Duodenal mucosa (tissue), 2 donors: Measurements from ENCODE around the gene TEX2.
"Not testable (repeated sequence)": the region's sequence is repeated elsewhere in the genome, so short reads cannot be mapped to it uniquely, and the experiment has no call there.

Experiments
- H3K27ac ChIP-seq: one replicate; pipeline ENCODE4 v1.7.0; 2013; ENCODE audit warnings: low read depth, low read length
- H3K27me3 ChIP-seq, 2 donors: one replicate each; pipeline ENCODE4 v1.7.0; 2013; ENCODE audit warnings: low read length in 2 of 2, control low read depth in 1 of 2; ENCODE audit not compliant: insufficient read depth in 2 of 2, control insufficient read depth in 1 of 2
- H3K36me3 ChIP-seq, 2 donors: one replicate each; pipeline ENCODE4 v1.7.0; 2013; ENCODE audit warnings: low read length in 2 of 2, control low read depth in 1 of 2; ENCODE audit not compliant: insufficient read depth in 2 of 2, control insufficient read depth in 1 of 2
- H3K4me1 ChIP-seq, 2 donors: one replicate each; pipeline ENCODE4 v1.7.0; 2013; ENCODE audit warnings: low read length in 2 of 2, control low read depth in 1 of 2; ENCODE audit not compliant: insufficient read depth in 2 of 2, control insufficient read depth in 1 of 2
- H3K4me3 ChIP-seq, 2 donors: one replicate each; pipeline ENCODE4 v1.7.0; 2013; ENCODE audit warnings: low read length in 2 of 2, low read depth in 1 of 2
- H3K9ac ChIP-seq, 2 donors: one replicate each; pipeline ENCODE4 v1.7.0; 2013; ENCODE audit warnings: low read length in 2 of 2, low read depth in 1 of 2
- H3K9me3 ChIP-seq, 2 donors: one replicate each; pipeline ENCODE4 v1.7.0; 2013; ENCODE audit warnings: low read length in 2 of 2, control low read depth in 1 of 2; ENCODE audit not compliant: control insufficient read depth in 1 of 2

TEX2 gene

DNA sequence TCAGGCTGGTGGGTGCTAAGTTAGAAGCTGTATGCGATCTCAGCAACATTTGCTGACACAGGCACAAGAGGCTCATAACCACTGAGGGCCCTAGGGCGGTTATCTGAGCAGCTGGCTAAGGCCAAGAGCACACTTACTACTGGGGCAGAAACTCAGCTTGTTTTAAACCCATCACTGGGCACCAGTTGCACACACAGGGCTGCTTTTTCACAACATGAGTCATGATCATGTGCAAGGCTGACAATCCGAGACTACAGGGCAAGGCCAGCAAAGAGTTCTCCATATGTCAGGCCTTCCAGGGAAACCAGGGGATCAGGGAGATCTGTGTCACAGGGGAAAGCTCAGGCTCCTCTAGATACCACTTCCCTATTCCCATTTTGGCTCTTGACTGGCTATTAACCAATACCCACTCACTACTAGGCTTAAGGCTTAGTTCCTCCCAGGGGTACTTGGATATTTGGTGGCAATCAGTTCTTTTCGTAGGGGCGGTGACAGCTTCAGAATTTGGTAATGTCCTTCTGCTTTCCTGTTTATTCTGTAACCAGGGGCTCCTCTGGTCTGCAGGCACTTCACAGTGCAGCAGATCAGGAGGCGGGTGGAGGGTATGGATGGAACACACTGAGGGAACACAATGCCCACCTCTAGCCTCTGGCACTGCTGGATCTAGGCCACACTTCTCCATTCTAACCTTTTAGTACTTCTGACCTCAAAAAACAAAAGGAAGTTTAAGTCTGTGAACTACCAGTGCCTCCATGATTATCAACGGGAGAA is 88.2 kb downstream of the TEX2 start:
- Histone ChIP-seq H3K36me3 (peaks cover 19 to 46% of the 10 kb centered on the region in 2 donors), H3K27me3 (no peaks in the 10 kb centered on the region), H3K9ac (no peak overlapping the region), H3K4me3 (no peak overlapping the region), H3K9me3 (no peaks in the 10 kb centered on the region), H3K27ac (no peak overlapping the region), H3K4me1 (no peaks in the 10 kb centered on the region)

GRCh38 chr17:64173646-64174045 is 89.4 kb downstream of the TEX2 start:
- Histone ChIP-seq H3K9me3 (no peaks in the 10 kb centered on the region), H3K9ac (no peak overlapping the region), H3K27ac (no peak overlapping the region), H3K4me3 (no peak overlapping the region), H3K36me3 (peaks cover 21 to 49% of the 10 kb centered on the region in 2 donors), H3K4me1 (no peaks in the 10 kb centered on the region), H3K27me3 (no peaks in the 10 kb centered on the region)

DNA sequence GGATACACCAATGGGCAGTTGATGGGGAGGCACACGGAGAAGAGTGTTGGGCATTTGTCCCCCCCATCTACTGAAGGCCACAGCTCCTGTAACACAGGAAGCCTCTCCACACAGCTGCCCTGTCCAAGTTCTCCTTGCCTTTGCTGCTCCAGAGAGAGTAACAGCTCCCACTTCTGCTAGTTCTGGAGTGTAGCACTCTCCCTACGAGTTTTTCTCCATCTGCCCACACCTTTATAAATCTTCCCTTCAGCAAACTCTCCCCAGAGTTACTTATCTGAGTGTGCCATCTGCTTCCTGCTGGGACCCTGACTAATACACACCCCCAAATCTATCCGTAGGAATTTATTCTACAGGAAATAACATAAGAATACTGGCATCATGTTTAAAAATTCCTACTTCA is 90.5 kb downstream of the TEX2 start:
- Histone ChIP-seq H3K27ac (no peak overlapping the region), H3K27me3 (no peaks in the 10 kb centered on the region), H3K36me3 (peaks cover 21 to 49% of the 10 kb centered on the region in 2 donors), H3K9ac (no peak overlapping the region), H3K9me3 (no peaks in the 10 kb centered on the region), H3K4me3 (no peak overlapping the region), H3K4me1 (no peaks in the 10 kb centered on the region)

DNA sequence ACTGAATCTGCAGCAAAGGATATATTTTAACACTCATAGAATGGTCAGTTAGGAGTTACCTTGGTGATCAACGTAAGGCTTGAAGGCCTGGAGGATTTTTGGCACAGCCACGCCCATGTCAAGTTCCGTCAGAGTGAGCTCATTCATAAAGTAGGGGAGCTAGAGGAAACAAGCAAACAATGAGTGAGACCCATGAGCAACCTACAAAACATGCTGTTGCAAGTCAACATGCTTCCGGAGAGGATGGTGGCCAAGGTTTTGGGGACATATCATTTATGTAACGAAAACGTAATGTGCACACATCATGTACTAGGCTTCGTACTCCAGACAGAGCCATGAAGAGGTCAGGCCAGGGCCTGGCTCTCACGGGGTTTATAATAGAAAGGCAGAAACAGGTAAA is 92.0 kb downstream of the TEX2 start:
- H3K4me3 ChIP-seq: no peak overlapping the region
- no peaks in the 10 kb centered on the region for H3K4me1 ChIP-seq
- H3K27me3 ChIP-seq: no peaks in the 10 kb centered on the region
- no peaks in the 10 kb centered on the region for H3K9me3 ChIP-seq
- H3K36me3 ChIP-seq: peaks cover 21 to 51% of the 10 kb centered on the region in 2 donors
- no peak overlapping the region for H3K27ac ChIP-seq
- H3K9ac ChIP-seq: no peak overlapping the region

GRCh38 chr17:64170286-64170685 is 92.8 kb downstream of the TEX2 start:
- H3K9me3 ChIP-seq: no peaks in the 10 kb centered on the region
- no peak overlapping the region for H3K4me3 ChIP-seq
- H3K27me3 ChIP-seq: no peaks in the 10 kb centered on the region
- peaks cover 24 to 51% of the 10 kb centered on the region in 2 donors for H3K36me3 ChIP-seq
- H3K9ac ChIP-seq: no peak overlapping the region
- H3K27ac ChIP-seq: no peak overlapping the region
- H3K4me1 ChIP-seq: no peaks in the 10 kb centered on the region

GRCh38 chr17:64167666-64168065 is 95.4 kb downstream of the TEX2 start:
- H3K27me3 ChIP-seq, H3K27ac ChIP-seq, H3K9ac ChIP-seq, H3K9me3 ChIP-seq, H3K4me3 ChIP-seq, H3K4me1 ChIP-seq: not testable (repeated sequence)
- peaks cover 22 to 50% of the 10 kb centered on the region in 2 donors for H3K36me3 ChIP-seq

DNA sequence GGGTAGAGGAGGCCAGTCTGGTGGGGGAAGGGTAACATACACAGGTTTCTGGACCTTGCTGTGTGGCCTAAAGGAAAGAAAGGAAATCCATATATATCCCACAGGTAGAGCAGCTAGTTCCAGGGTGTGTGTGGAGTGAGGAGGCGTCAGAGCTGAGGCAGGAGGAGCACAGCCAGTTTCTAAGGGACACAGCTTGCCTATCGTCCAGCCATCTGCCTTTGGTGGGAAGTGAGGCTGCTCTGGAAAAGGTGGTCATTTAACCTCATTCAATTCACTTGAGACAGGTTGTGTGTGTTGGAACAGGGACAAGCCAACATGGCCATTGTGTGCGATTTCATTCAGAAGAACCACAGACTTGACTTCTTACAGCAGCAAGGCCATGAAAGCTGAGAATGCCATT is 96.2 kb downstream of the TEX2 start:
- Histone ChIP-seq H3K4me1 (no peaks in the 10 kb centered on the region), H3K9ac (no peak overlapping the region), H3K27ac (no peak overlapping the region), H3K9me3 (no peaks in the 10 kb centered on the region), H3K36me3 (peaks cover 22 to 50% of the 10 kb centered on the region in 2 donors), H3K27me3 (no peaks in the 10 kb centered on the region), H3K4me3 (no peak overlapping the region)

- Histone ChIP-seq H3K36me3 (peaks cover 13 to 41% of the 10 kb centered on the region in 2 donors), H3K9ac (no peak overlapping the region), H3K4me3 (no peak overlapping the region), H3K4me1 (no peaks in the 10 kb centered on the region), H3K9me3 (no peaks in the 10 kb centered on the region), H3K27me3 (no peaks in the 10 kb centered on the region), H3K27ac (no peak overlapping the region)
These were observed 97.7 kb downstream of the TEX2 start for GRCh38 chr17:64165347-64165746.

DNA sequence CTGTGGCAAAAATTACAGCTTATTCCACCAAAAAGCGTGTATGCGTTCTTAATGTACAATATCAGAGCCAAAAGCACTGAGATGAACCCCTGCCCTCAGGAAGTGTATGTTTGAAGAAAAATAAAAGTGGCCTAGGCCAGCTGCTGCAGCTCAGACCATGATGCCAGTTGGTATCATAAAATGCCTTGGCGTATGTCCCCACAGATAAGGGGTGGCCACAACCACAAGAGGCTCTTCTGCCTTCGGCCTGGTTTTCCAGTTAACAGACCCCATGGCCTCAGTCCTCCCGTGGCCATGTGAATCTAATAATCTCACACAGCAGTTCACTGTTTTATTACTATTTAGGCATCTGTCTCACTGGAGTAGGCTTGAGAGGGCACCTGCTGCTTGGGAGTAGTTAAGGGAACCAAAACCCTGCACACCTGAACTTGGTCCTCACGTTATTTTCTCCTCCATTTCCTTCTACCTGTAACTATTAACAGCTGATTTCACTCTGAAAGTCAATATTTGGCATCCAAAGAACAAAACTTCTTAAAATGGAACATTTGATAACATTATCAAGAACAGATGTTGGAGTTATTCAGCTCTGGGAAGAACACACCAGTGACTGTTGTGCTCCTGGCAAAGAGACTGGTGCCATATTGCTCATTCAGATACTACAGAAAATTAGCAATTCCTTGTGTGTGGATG is 98.3 kb downstream of the TEX2 start:
- Histone ChIP-seq H3K27me3 (no peaks in the 10 kb centered on the region), H3K4me3 (no peak overlapping the region), H3K27ac (no peak overlapping the region), H3K9me3 (no peaks in the 10 kb centered on the region), H3K36me3 (peaks cover 7 to 36% of the 10 kb centered on the region in 2 donors), H3K4me1 (no peaks in the 10 kb centered on the region), H3K9ac (no peak overlapping the region)

- Histone ChIP-seq H3K4me3 (no peak overlapping the region), H3K4me1 (no peaks in the 10 kb centered on the region), H3K36me3 (peaks cover 6 to 37% of the 10 kb centered on the region in 2 donors), H3K9me3 (no peaks in the 10 kb centered on the region), H3K9ac (no peak overlapping the region), H3K27me3 (no peaks in the 10 kb centered on the region), H3K27ac (no peak overlapping the region)
These were observed 99.6 kb downstream of the TEX2 start for GRCh38 chr17:64163468-64163867.
